ENCODE results near the gene HSPA4L.

- TF ChIP-seq POLR2A (IDR thresholded peaks at IDR 0.05; ENCODE audit: borderline replicate concordance, extremely low read depth, insufficient read depth, insufficient read length), result no peak
- TF ChIP-seq CTCF (IDR thresholded peaks at IDR 0.05 in 2 of 3, conservative IDR thresholded peaks at IDR 0.05 in 1 of 3; ENCODE audit: borderline replicate concordance in 1 of 3, insufficient read depth in 1 of 3, low read depth in 2 of 3, low read length in 2 of 3), result no peak
- no peak for TF ChIP-seq TCF7L2 (IDR thresholded peaks at IDR 0.05; ENCODE audit: borderline replicate concordance, extremely low read depth, insufficient read depth, insufficient read length)
- TF ChIP-seq SP1 (IDR thresholded peaks at IDR 0.05; ENCODE audit: low read depth), result no peak
- TF ChIP-seq EZH2 (IDR thresholded peaks at IDR 0.05), result no peak
- no peak for TF ChIP-seq RAD21 (IDR thresholded peaks at IDR 0.05; ENCODE audit: low read depth)
- no peak for TF ChIP-seq REST (IDR thresholded peaks at IDR 0.05; ENCODE audit: low read depth)
- TF ChIP-seq SRF (IDR thresholded peaks at IDR 0.05; ENCODE audit: low read depth), result no peak
- TF ChIP-seq ZBTB33 (IDR thresholded peaks at IDR 0.05; ENCODE audit: extremely low read depth, insufficient replicate concordance, low read length), result no peak
- no peak for TF ChIP-seq POLR2AphosphoS5 (IDR thresholded peaks at IDR 0.05; ENCODE audit: low read depth, low read length)
- TF ChIP-seq SIN3A (IDR thresholded peaks at IDR 0.05; ENCODE audit: low read depth), result no peak
Measured at GRCh38 chr4:127748957-127749356, 33.2 kb upstream of the HSPA4L start.

Measured in HCT116 (cell line).